B cell (primary cell): ENCODE data around the gene BPIFB6. TPM values are rescaled to one million over a fixed set of nuclear protein-coding genes. Genes with fewer than 3 reads are reported as not detected.

ENCODE experiments used
- ATAC-seq: fragments of 200-7000 bp; cut with Tn5 transposase; one replicate; pipeline ENCODE4 v1.10.0; 2021; ENCODE audit warnings: low read depth, mild to moderate bottlenecking, moderate number of reproducible peaks, moderate library complexity
- CTCF ChIA-PET: fragments of 350-600 bp; sonication (Branson Sonifier 250); formaldehyde crosslinking; loops from one replicate; lab custom pipeline; 2021; ENCODE audit warnings: antibody characterized with exemption, inconsistent platforms; lab: Charles Lee
- POLR2A ChIA-PET: fragments of 350-600 bp; sonication (Branson Sonifier 250); formaldehyde crosslinking; loops from one replicate; lab custom pipeline; 2021; ENCODE audit warnings: antibody characterized with exemption; lab: Charles Lee
- DNase-seq: peaks from one replicate; pipeline ENCODE4 v3.0.0; 2013
- H2AFZ ChIP-seq: 2 replicates; pipeline ENCODE4 v1.6.1; 2012; ENCODE audit warnings: mild to moderate bottlenecking, low read depth, low read length; ENCODE audit not compliant: insufficient read depth, poor library complexity, severe bottlenecking
- H3K27ac ChIP-seq, 2 donors: 1 replicate in 1 of 2; 2 replicates in 1 of 2; pipeline ENCODE4 v1.5.1; 2012 to 2013; ENCODE audit warnings: low read length in 2 of 2, mild to moderate bottlenecking in 2 of 2, moderate library complexity in 1 of 2
- H3K27me3 ChIP-seq, 4 experiments: fragments of 200-600 bp in 1 of 4; sonication (generic) in 1 of 4; replicated peaks in 1 of 4; 1 replicate in 2 of 4; 2 replicates in 2 of 4; pipeline versions ENCODE4 v1.6.1 to v1.7.0; 2013 to 2016; ENCODE audit warnings: low read length in 3 of 4, mild to moderate bottlenecking in 2 of 4, mixed read lengths in 1 of 4, moderate library complexity in 1 of 4; ENCODE audit not compliant: insufficient read depth in 4 of 4, control insufficient read depth in 3 of 4; ENCODE audit errors: control extremely low read depth in 1 of 4
- H3K36me3 ChIP-seq, 2 experiments: replicated peaks in 1 of 2; 1 replicate in 1 of 2; 2 replicates in 1 of 2; pipeline versions ENCODE4 v1.6.1 to v1.7.1; 2013; ENCODE audit warnings: low read length in 1 of 2; ENCODE audit not compliant: insufficient read depth in 2 of 2, control insufficient read depth in 1 of 2; ENCODE audit errors: control extremely low read depth in 1 of 2, extremely low read depth in 1 of 2
- H3K4me1 ChIP-seq, 2 donors: fragments of 200-600 bp in 1 of 2; sonication (generic) in 1 of 2; 1 replicate in 1 of 2; 2 replicates in 1 of 2; pipeline versions ENCODE4 v1.5.1 to v1.6.1; 2013 to 2017; ENCODE audit warnings: low read length in 2 of 2; ENCODE audit not compliant: control insufficient read depth in 2 of 2, insufficient read depth in 2 of 2
- H3K4me2 ChIP-seq: replicated peaks from 2 replicates; pipeline ENCODE3; 2012; ENCODE audit warnings: mild to moderate bottlenecking, low read depth, low read length; ENCODE audit not compliant: poor library complexity, severe bottlenecking
- H3K4me3 ChIP-seq, 5 experiments: fragments of 200-600 bp in 1 of 5; sonication (generic) in 1 of 5; 1 replicate in 3 of 5; 2 replicates in 2 of 5; pipeline versions ENCODE4 v1.5.1 to v1.7.0; 2011 to 2016; ENCODE audit warnings: low read length in 4 of 5, mild to moderate bottlenecking in 4 of 5, low read depth in 2 of 5, control low read depth in 1 of 5, moderate library complexity in 1 of 5; ENCODE audit not compliant: insufficient read depth in 1 of 5; ENCODE audit errors: control extremely low read depth in 1 of 5, extremely low read depth in 1 of 5
- H3K79me2 ChIP-seq: fragments of 200-600 bp; sonication (generic); one replicate; pipeline ENCODE4 v1.6.0; 2016; ENCODE audit warnings: low read length; ENCODE audit not compliant: control insufficient read depth, insufficient read depth
- H3K9ac ChIP-seq: fragments of 200-600 bp; sonication (generic); 2 replicates; pipeline ENCODE4 v1.6.1; 2017; ENCODE audit warnings: mild to moderate bottlenecking, low read length, moderate library complexity
- H3K9me3 ChIP-seq, 3 donors: one replicate each; pipeline versions ENCODE4 v1.6.1 to v1.7.1; 2013; ENCODE audit warnings: low read length in 2 of 3; ENCODE audit not compliant: control insufficient read depth in 2 of 3, insufficient read depth in 1 of 3; ENCODE audit errors: control extremely low read depth in 1 of 3
- H4K20me1 ChIP-seq: 2 replicates; pipeline ENCODE4 v1.6.0; 2012; ENCODE audit warnings: mild to moderate bottlenecking, low read length; ENCODE audit not compliant: insufficient read depth, control insufficient read depth, poor library complexity, severe bottlenecking
- H3K27ac Mint-ChIP-seq: one replicate; pipeline ENCODE4 v1.8.0; 2021; ENCODE audit warnings: mixed read lengths
- H3K27me3 Mint-ChIP-seq: one replicate; pipeline ENCODE4 v1.8.0; 2021; ENCODE audit warnings: mixed read lengths
- H3K4me1 Mint-ChIP-seq: one replicate; pipeline ENCODE4 v1.8.0; 2021; ENCODE audit warnings: mixed read lengths
- H3K4me3 Mint-ChIP-seq: one replicate; pipeline ENCODE4 v1.8.0; 2021; ENCODE audit warnings: mixed read lengths
- H3K9me3 Mint-ChIP-seq: one replicate; pipeline ENCODE4 v1.8.0; 2022; ENCODE audit warnings: mixed read lengths; ENCODE audit not compliant: insufficient read depth
- CTCF ChIP-seq: fragments of 200-600 bp; IDR thresholded peaks from one replicate; pipeline ENCODE4 v1.8.0; 2022; ENCODE audit warnings: antibody characterized with exemption, mild to moderate bottlenecking
- EZH2 ChIP-seq: IDR thresholded peaks from 2 replicates; pipeline ENCODE4 v1.6.1; 2012; ENCODE audit warnings: borderline replicate concordance, low read depth, mild to moderate bottlenecking, moderate library complexity, low read length; ENCODE audit not compliant: insufficient read depth, poor library complexity, severe bottlenecking
- WGBS: methylation state at CpG from one replicate; pipeline ENCODE4 v1.1.5; 2013; ENCODE audit warnings: missing lambda C conversion rate; ENCODE audit not compliant: insufficient coverage; 5-methylcytosine and 5-hydroxymethylcytosine counted together
- intact Hi-C: fragments of 100-400 bp; cut with micrococcal nuclease; formaldehyde crosslinking; loops from one replicate; pipeline ENCODE4 v1.10.0; 2022
- polyA plus RNA-seq: library from polyadenylated mRNA; depleted of rRNA; stranded (reverse); fragments of >200 nt; gene quantifications from 2 replicates; pipeline ENCODE4 v1.2.3, GENCODE V29; 2012
- total RNA-seq, 2 donors: library from RNA; stranded (reverse); fragments of 120-200 nt in 1 of 2; gene quantifications; 1 replicate in 1 of 2; 2 replicates in 1 of 2; pipeline versions ENCODE4 v1.2.3 to v1.2.4, GENCODE V29; 2013 to 2022

BPIFB6 gene
- total and polyA plus RNA-seq, 2 donors (not counting 1 experiment from before 2014, with no cell fraction given): not detected

- H3K4me1 Mint-ChIP-seq: peaks cover 25% of the 10 kb centered on the region
- no peak overlapping the region for H3K9ac ChIP-seq
- intact Hi-C loops: no loop called here
- H3K4me3 Mint-ChIP-seq: no peak overlapping the region
- no peaks in the 10 kb centered on the region for H3K27me3 Mint-ChIP-seq
- no peaks in the 10 kb centered on the region for H4K20me1 ChIP-seq
- no peak overlapping the region for H3K27ac Mint-ChIP-seq
- peaks cover 19 to 23% of the 10 kb centered on the region in 2 donors for H3K4me1 ChIP-seq
- no peak overlapping the region for H2AFZ ChIP-seq
- no peak overlapping the region for H3K4me2 ChIP-seq
- no peak for TF ChIP-seq CTCF
- TF ChIP-seq EZH2: no peak
- no peak overlapping the region for H3K27ac ChIP-seq
- ChIA-PET CTCF (interaction anchor here (0.7 kb wide), 1 partner anchor 92 kb away, joined by 3 read pairs; no protein-coding TSS in a partner anchor), POLR2A (no interaction called here)
- ATAC-seq: no peak
- no peaks in the 10 kb centered on the region for H3K36me3 ChIP-seq
- H3K79me2 ChIP-seq: no peaks in the 10 kb centered on the region
- H3K4me3 ChIP-seq: no peak overlapping the region
- WGBS: 85% methylated on average over 4 of the region's 8 CpGs
- H3K9me3 Mint-ChIP-seq: peaks cover 7% of the 10 kb centered on the region
- no peaks in the 10 kb centered on the region for H3K27me3 ChIP-seq
- DNase-seq: no peak
- H3K9me3 ChIP-seq: peaks cover 3 to 12% (median 12%) of the 10 kb centered on the region in 3 donors
Observed at GRCh38 chr20:32993496-32994050, 37.9 kb upstream of the BPIFB6 start.

- no peak overlapping the region for H2AFZ ChIP-seq
- intact Hi-C loops: no loop called here
- no peaks in the 10 kb centered on the region for H3K27me3 ChIP-seq
- DNase-seq: no peak
- TF ChIP-seq CTCF (no peak), EZH2 (no peak)
- no peak overlapping the region for H3K9ac ChIP-seq
- H3K9me3 ChIP-seq: peaks cover 3 to 12% (median 7%) of the 10 kb centered on the region in 3 donors
- H4K20me1 ChIP-seq: no peaks in the 10 kb centered on the region
- no peak overlapping the region for H3K4me2 ChIP-seq
- ChIA-PET CTCF (interaction anchor here (2.3 kb wide), 1 partner anchor 94 kb away, joined by 6 read pairs; no protein-coding TSS in a partner anchor), POLR2A (no interaction called here)
- no peak overlapping the region for H3K27ac ChIP-seq
- Mint-ChIP-seq H3K27ac (no peak overlapping the region), H3K27me3 (no peaks in the 10 kb centered on the region), H3K4me3 (no peak overlapping the region), H3K9me3 (peaks cover 7% of the 10 kb centered on the region), H3K4me1 (peaks cover 29% of the 10 kb centered on the region)
- H3K79me2 ChIP-seq: no peaks in the 10 kb centered on the region
- no peak overlapping the region for H3K4me3 ChIP-seq
- H3K36me3 ChIP-seq: no peaks in the 10 kb centered on the region
- ATAC-seq: no peak
- H3K4me1 ChIP-seq: peaks cover 24 to 26% of the 10 kb centered on the region in 2 donors
Observed at GRCh38 chr20:32995802-32996201, 35.6 kb upstream of the BPIFB6 start.
